Subcutaneous abdominal adipose tissue (tissue), 5 donors: ENCODE results near the gene LRRC40.
"Not testable (repeated sequence)": the region's sequence is repeated elsewhere in the genome, so short reads cannot be mapped to it uniquely, and the experiment has no call there.

Source experiments
- H3K27ac ChIP-seq: one replicate; pipeline ENCODE4 v1.7.0; 2013; ENCODE audit warnings: low read depth, mild to moderate bottlenecking, inconsistent platforms, low read length, moderate library complexity
- H3K27me3 ChIP-seq, 5 donors: one replicate each; pipeline ENCODE4 v1.7.0; 2013; ENCODE audit warnings: low read length in 5 of 5, inconsistent platforms in 1 of 5; ENCODE audit not compliant: control insufficient read depth in 5 of 5, insufficient read depth in 4 of 5
- H3K36me3 ChIP-seq, 5 donors: one replicate each; pipeline ENCODE4 v1.7.0; 2013; ENCODE audit warnings: low read length in 5 of 5; ENCODE audit not compliant: control insufficient read depth in 5 of 5, insufficient read depth in 5 of 5
- H3K4me1 ChIP-seq, 5 donors: one replicate each; pipeline ENCODE4 v1.7.0; 2013; ENCODE audit warnings: low read length in 5 of 5, mild to moderate bottlenecking in 3 of 5, moderate library complexity in 1 of 5; ENCODE audit not compliant: control insufficient read depth in 5 of 5, insufficient read depth in 5 of 5
- H3K4me3 ChIP-seq, 5 donors: one replicate each; pipeline ENCODE4 v1.7.0; 2013; ENCODE audit warnings: low read length in 5 of 5, low read depth in 1 of 5
- H3K9ac ChIP-seq, 5 donors: one replicate each; pipeline ENCODE4 v1.7.0; 2013; ENCODE audit warnings: low read length in 5 of 5, mild to moderate bottlenecking in 4 of 5, moderate library complexity in 3 of 5
- H3K9me3 ChIP-seq, 5 donors: one replicate each; pipeline ENCODE4 v1.7.0; 2013; ENCODE audit warnings: low read length in 5 of 5; ENCODE audit not compliant: control insufficient read depth in 5 of 5
- donor health status: healthy.
- donor health status: healthy.
- donor health status: healthy.
- donor health status: healthy.
- donor health status: healthy.

LRRC40 gene

GRCh38 chr1:70188522-70188921 is 16.9 kb downstream of the LRRC40 start:
- no peak overlapping the region for H3K9ac ChIP-seq
- no peak overlapping the region for H3K27ac ChIP-seq
- no peaks in the 10 kb centered on the region for H3K4me1 ChIP-seq
- no peaks in the 10 kb centered on the region for H3K27me3 ChIP-seq
- peaks cover 0 to 7% (median 4%) of the 10 kb centered on the region in 5 donors for H3K36me3 ChIP-seq
- no peak overlapping the region for H3K4me3 ChIP-seq
- H3K9me3 ChIP-seq: no peaks in the 10 kb centered on the region

- H3K9me3 ChIP-seq, H3K4me3 ChIP-seq, H3K27me3 ChIP-seq, H3K27ac ChIP-seq, H3K4me1 ChIP-seq, H3K9ac ChIP-seq: not testable (repeated sequence)
- peaks cover 3 to 14% (median 9%) of the 10 kb centered on the region in 5 donors for H3K36me3 ChIP-seq
These were observed 20.2 kb downstream of the LRRC40 start for GRCh38 chr1:70185181-70185580.

GRCh38 chr1:70171512-70171911 is 33.9 kb downstream of the LRRC40 start:
- H3K36me3 ChIP-seq: peaks cover 4 to 33% (median 14%) of the 10 kb centered on the region in 5 donors
- no peak overlapping the region for H3K9ac ChIP-seq
- H3K4me3 ChIP-seq: no peak overlapping the region
- no peaks in the 10 kb centered on the region for H3K9me3 ChIP-seq
- H3K4me1 ChIP-seq: no peaks in the 10 kb centered on the region
- H3K27me3 ChIP-seq: no peaks in the 10 kb centered on the region
- H3K27ac ChIP-seq: no peak overlapping the region

GRCh38 chr1:70169018-70169839 is 36.1 kb downstream of the LRRC40 start:
- H3K27ac ChIP-seq: no peak overlapping the region
- peaks cover 6 to 30% (median 9%) of the 10 kb centered on the region in 5 donors for H3K36me3 ChIP-seq
- H3K9me3 ChIP-seq: no peaks in the 10 kb centered on the region
- no peaks in the 10 kb centered on the region for H3K27me3 ChIP-seq
- no peak overlapping the region for H3K4me3 ChIP-seq
- no peaks in the 10 kb centered on the region for H3K4me1 ChIP-seq
- no peak overlapping the region for H3K9ac ChIP-seq

- no peak overlapping the region for H3K27ac ChIP-seq
- H3K27me3 ChIP-seq: no peaks in the 10 kb centered on the region
- peaks cover 7 to 32% (median 10%) of the 10 kb centered on the region in 5 donors for H3K36me3 ChIP-seq
- H3K4me1 ChIP-seq: no peaks in the 10 kb centered on the region
- H3K9ac ChIP-seq: no peak overlapping the region
- no peaks in the 10 kb centered on the region for H3K9me3 ChIP-seq
- H3K4me3 ChIP-seq: no peak overlapping the region
These were observed 37.1 kb downstream of the LRRC40 start for GRCh38 chr1:70168283-70168682.

- H3K4me1 ChIP-seq: no peaks in the 10 kb centered on the region
- peaks cover 0 to 20% (median 9%) of the 10 kb centered on the region in 5 donors for H3K36me3 ChIP-seq
- H3K27me3 ChIP-seq: no peaks in the 10 kb centered on the region
- H3K9ac ChIP-seq: no peak overlapping the region
- no peak overlapping the region for H3K4me3 ChIP-seq
- no peaks in the 10 kb centered on the region for H3K9me3 ChIP-seq
- no peak overlapping the region for H3K27ac ChIP-seq
These were observed 41.0 kb downstream of the LRRC40 start for GRCh38 chr1:70164350-70164749.

GRCh38 chr1:70156529-70157120 is 48.8 kb downstream of the LRRC40 start:
- Histone ChIP-seq H3K9ac (no peak overlapping the region), H3K4me3 (no peak overlapping the region)

GRCh38 chr1:70153739-70154138 is 51.6 kb downstream of the LRRC40 start:
- Histone ChIP-seq H3K9ac (no peak overlapping the region), H3K27me3 (no peaks in the 10 kb centered on the region), H3K4me3 (no peak overlapping the region), H3K4me1 (no peaks in the 10 kb centered on the region), H3K36me3 (peaks cover 3 to 26% (median 13%) of the 10 kb centered on the region in 5 donors), H3K9me3 (no peaks in the 10 kb centered on the region), H3K27ac (no peak overlapping the region)

More at GRCh38 chr1:70156529-70157120, 48.8 kb downstream of the LRRC40 start:
- H3K9me3 ChIP-seq: no peaks in the 10 kb centered on the region
- no peaks in the 10 kb centered on the region for H3K27me3 ChIP-seq
- no peaks in the 10 kb centered on the region for H3K4me1 ChIP-seq
- H3K36me3 ChIP-seq: peaks cover 0 to 16% (median 5%) of the 10 kb centered on the region in 5 donors
- H3K27ac ChIP-seq: no peak overlapping the region

- no peaks in the 10 kb centered on the region for H3K27me3 ChIP-seq
- peaks cover 10 to 31% (median 23%) of the 10 kb centered on the region in 5 donors for H3K36me3 ChIP-seq
- H3K4me3 ChIP-seq: no peak overlapping the region
- no peak overlapping the region for H3K9ac ChIP-seq
- H3K4me1 ChIP-seq: no peaks in the 10 kb centered on the region
- no peaks in the 10 kb centered on the region for H3K9me3 ChIP-seq
- H3K27ac ChIP-seq: no peak overlapping the region
These were observed 54.9 kb downstream of the LRRC40 start for GRCh38 chr1:70150444-70150843.

- Histone ChIP-seq H3K4me1 (peaks cover 0 to 2% (median 0%) of the 10 kb centered on the region in 5 donors), H3K36me3 (peaks cover 8 to 29% (median 22%) of the 10 kb centered on the region in 5 donors), H3K27me3 (no peaks in the 10 kb centered on the region), H3K9me3 (no peaks in the 10 kb centered on the region), H3K4me3 (no peak overlapping the region), H3K9ac (no peak overlapping the region), H3K27ac (no peak overlapping the region)
These were observed 58.9 kb downstream of the LRRC40 start for GRCh38 chr1:70146488-70146887.
